Measurements from ENCODE around the gene MSH4. TPM values are rescaled to one million over a fixed set of nuclear protein-coding genes. Genes with fewer than 3 reads are reported as not detected.

Gene MSH4
- total RNA-seq, 1 experiment from 2014 or later: 1.0 TPM

- no peaks in the 10 kb centered on the region for H3K36me3 ChIP-seq (ENCODE audit: insufficient read depth, low read length, poor library complexity, severe bottlenecking)
- intact Hi-C loops (cut with micrococcal nuclease; ENCODE audit: unreplicated experiment): no loop called here
- DNase-seq (ENCODE audit: low spot score): no peak
- no peak for TF ChIP-seq CTCF (conservative IDR thresholded peaks at IDR 0.05; ENCODE audit: low read depth, low read length)
- TF ChIP-seq EZH2 (IDR thresholded peaks at IDR 0.05; ENCODE audit: borderline replicate concordance, low read depth, low read length, poor library complexity, severe bottlenecking): no peak
- no peaks in the 10 kb centered on the region for H3K27me3 ChIP-seq (replicated peaks; ENCODE audit: insufficient read depth, low read depth, low read length, poor library complexity)
- H3K27ac ChIP-seq (ENCODE audit: low read depth, low read length, poor library complexity, severe bottlenecking): no peak overlapping the region
- H3K9me3 ChIP-seq (ENCODE audit: low read depth, low read length, poor library complexity, severe bottlenecking): no peaks in the 10 kb centered on the region
- no TSS peak for BruUV-seq (replicated peaks)
- POLR2A ChIA-PET (ENCODE audit: low non-redundant PET): no interaction called here
- no peaks in the 10 kb centered on the region for H3K4me1 ChIP-seq (ENCODE audit: insufficient read depth, low read length, poor library complexity, severe bottlenecking)
- CTCF ChIA-PET: no interaction called here
- no peak overlapping the region for H3K4me3 ChIP-seq (ENCODE audit: low read depth, low read length, poor library complexity, severe bottlenecking)
These were observed 156.8 kb downstream of the MSH4 start for GRCh38 chr1:75953461-75953860.

- no peak for DNase-seq (ENCODE audit: low spot score)
- H3K27me3 ChIP-seq (replicated peaks; ENCODE audit: insufficient read depth, low read depth, low read length, poor library complexity): no peaks in the 10 kb centered on the region
- ChIA-PET CTCF (no interaction called here), POLR2A (ENCODE audit: low non-redundant PET) (no interaction called here)
- no TSS peak for BruUV-seq (replicated peaks)
- no peak overlapping the region for H3K27ac ChIP-seq (ENCODE audit: low read depth, low read length, poor library complexity, severe bottlenecking)
- H3K36me3 ChIP-seq (ENCODE audit: insufficient read depth, low read length, poor library complexity, severe bottlenecking): no peaks in the 10 kb centered on the region
- TF ChIP-seq EZH2 (IDR thresholded peaks at IDR 0.05; ENCODE audit: borderline replicate concordance, low read depth, low read length, poor library complexity, severe bottlenecking) (no peak), CTCF (conservative IDR thresholded peaks at IDR 0.05; ENCODE audit: low read depth, low read length) (no peak)
- intact Hi-C loops (cut with micrococcal nuclease; ENCODE audit: unreplicated experiment): no loop called here
- H3K9me3 ChIP-seq (ENCODE audit: low read depth, low read length, poor library complexity, severe bottlenecking): no peaks in the 10 kb centered on the region
- H3K4me3 ChIP-seq (ENCODE audit: low read depth, low read length, poor library complexity, severe bottlenecking): no peak overlapping the region
- no peaks in the 10 kb centered on the region for H3K4me1 ChIP-seq (ENCODE audit: insufficient read depth, low read length, poor library complexity, severe bottlenecking)
These were observed 157.9 kb downstream of the MSH4 start for GRCh38 chr1:75954586-75954985.

Other genes with a start within 250 kb of the MSH4 start
- 0.80 and 1.2 TPM in 2 replicates for gene SLC44A5, start 185.8 kb upstream of the MSH4 start, total RNA-seq (2021)
- 35.6 and 37.3 TPM in 2 replicates for gene ACADM, start 72.2 kb upstream of the MSH4 start, total RNA-seq (2021)
- 140 and 171 TPM in 2 replicates for gene RABGGTB, start 10.6 kb upstream of the MSH4 start, total RNA-seq (2021)
- gene ASB17, start 135.5 kb downstream of the MSH4 start, total RNA-seq (2021): not detected in 2 replicates